Stimulated activated CD4-positive, alpha-beta T cell treated with anti-CD3 and anti-CD28 coated beads, Interleukin-4, amount 100 ng/mL, for 24 hours (primary cell): ENCODE measurements around the gene DMRTA1.
"Not testable (repeated sequence)": the region's sequence is repeated elsewhere in the genome, so short reads cannot be mapped to it uniquely, and the experiment has no call there.

ENCODE experiments used
- DNase-seq: peaks from one replicate; pipeline ENCODE4 v3.0.0-alpha.2; 2020

DMRTA1 gene

GRCh38 chr9:22469928-22470544, 23.4 kb downstream of the DMRTA1 start:
- DNase-seq: no peak

GRCh38 chr9:22481566-22481965, 34.9 kb downstream of the DMRTA1 start:
- no peak for DNase-seq

GRCh38 chr9:22483528-22484070, 37.0 kb downstream of the DMRTA1 start:
- no peak for DNase-seq

- DNase-seq: not testable (repeated sequence)
These were observed 49.6 kb downstream of the DMRTA1 start for GRCh38 chr9:22496197-22496596.
